Measurements from ENCODE around the gene PRAC1. TPM values are rescaled to one million over a fixed set of nuclear protein-coding genes. Genes with fewer than 3 reads are reported as not detected.

Gene PRAC1
- total RNA-seq, 1 donor, result not detected

DNA sequence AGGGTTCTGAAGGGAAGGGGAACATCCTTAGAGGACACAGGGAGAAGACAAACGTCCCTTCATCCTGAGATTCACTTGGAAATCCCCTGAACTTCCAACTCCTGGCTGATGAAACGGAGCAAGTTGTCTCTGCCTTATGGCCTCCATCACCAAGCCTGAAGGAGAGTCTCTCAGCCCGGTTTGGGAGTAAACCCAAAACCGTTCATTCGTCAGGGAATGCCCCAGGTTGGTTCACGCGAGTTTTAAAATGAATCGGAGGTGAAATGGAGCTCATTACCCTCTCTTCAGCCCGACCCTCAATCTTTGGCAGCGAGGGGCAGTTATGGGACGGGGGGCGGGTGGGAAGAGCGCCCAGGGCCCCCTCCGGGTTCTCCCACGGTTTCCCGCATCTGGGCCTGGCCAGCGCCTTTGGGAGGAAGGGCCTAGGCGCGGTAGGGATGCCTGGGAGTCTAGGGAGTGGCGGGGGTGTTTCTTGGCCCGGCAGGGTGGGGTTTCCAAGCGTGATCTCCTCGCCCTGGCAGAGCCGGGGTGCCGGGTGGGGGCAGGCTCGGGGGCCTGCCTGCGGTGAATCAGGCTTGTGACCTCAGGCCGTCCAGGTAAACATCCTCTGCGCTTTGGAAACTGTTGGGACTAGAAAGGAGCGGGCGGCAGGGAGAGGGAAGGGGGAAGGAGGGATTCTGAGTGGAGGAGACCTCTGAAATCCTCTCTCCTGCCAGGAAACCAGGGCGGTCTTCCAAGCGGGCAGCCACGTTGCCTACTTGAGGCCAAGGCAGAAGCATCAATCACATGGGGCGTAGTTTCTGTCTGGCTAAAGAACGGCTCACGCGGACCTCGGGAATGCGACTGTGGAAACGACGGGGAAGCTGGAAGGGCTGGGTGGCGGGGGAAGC, 30.3 kb upstream of the PRAC1 start:
- DNase-seq (ENCODE audit: low read depth), result no peak
- no peak overlapping the region for H3K4me3 ChIP-seq (ENCODE audit: low read depth, low read length)
- TF ChIP-seq, protein P1, sequence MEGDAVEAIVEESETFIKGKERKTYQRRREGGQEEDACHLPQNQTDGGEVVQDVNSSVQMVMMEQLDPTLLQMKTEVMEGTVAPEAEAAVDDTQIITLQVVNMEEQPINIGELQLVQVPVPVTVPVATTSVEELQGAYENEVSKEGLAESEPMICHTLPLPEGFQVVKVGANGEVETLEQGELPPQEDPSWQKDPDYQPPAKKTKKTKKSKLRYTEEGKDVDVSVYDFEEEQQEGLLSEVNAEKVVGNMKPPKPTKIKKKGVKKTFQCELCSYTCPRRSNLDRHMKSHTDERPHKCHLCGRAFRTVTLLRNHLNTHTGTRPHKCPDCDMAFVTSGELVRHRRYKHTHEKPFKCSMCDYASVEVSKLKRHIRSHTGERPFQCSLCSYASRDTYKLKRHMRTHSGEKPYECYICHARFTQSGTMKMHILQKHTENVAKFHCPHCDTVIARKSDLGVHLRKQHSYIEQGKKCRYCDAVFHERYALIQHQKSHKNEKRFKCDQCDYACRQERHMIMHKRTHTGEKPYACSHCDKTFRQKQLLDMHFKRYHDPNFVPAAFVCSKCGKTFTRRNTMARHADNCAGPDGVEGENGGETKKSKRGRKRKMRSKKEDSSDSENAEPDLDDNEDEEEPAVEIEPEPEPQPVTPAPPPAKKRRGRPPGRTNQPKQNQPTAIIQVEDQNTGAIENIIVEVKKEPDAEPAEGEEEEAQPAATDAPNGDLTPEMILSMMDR (IDR thresholded peaks at IDR 0.05; ENCODE audit: insufficient read depth, low read depth, low read length), result no peak

DNA sequence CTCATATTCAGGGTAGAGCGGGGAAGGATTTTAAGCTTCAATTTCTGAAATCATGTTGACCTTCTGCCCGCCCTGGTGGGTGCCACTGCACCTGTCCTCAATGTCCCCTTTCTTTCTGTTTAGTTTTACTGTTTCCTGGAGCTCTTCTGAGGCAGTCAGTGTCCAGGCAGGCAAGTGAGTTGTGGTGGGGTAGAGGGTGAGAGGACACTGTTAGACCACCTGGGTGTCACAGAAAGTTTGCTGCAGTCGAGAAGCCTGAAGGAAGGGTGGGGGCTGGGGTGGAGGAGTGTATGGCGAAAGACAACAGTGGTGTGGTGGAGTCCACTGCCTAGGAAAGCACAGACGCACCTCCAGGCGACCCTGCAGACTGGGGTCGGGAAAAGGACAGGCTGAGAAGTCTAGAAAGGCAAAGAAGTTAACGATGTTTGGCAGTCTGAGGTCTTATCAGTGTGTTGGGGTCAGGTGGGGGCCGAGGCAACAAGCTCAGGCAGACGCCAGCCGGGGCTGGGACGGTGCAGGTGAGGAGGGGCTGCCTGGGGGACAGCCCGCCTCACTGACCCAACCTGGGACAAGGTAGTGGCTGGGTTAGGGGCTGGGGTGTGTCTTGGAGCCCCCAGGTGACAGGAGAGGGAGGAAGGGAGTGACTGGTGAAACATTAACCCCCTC, 29.5 kb upstream of the PRAC1 start:
- no peak for DNase-seq (ENCODE audit: low read depth)
- TF ChIP-seq, protein P1 (IDR thresholded peaks at IDR 0.05; ENCODE audit: insufficient read depth, low read depth, low read length), result no peak
- H3K4me3 ChIP-seq (ENCODE audit: low read depth, low read length), result no peak overlapping the region

DNA sequence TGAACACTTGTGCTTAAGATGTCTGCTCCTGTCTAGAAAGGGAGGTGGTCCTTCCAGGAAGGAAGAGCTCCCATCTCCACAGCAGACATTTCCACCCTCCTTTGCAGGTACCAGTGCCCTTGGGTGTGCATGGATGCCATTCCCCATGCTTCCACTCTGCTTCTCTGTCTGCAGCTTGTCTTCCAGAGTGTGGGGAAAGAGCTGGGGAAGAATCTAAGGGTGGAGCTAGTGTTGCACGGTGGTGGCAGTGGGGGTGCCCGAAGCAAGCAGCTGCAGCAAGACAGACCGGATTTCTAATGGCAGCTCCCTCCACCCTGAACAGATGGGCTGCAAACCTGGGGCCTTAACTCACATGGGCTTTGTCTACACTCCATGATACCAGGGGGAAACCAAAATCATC, 28.9 kb upstream of the PRAC1 start:
- no peak overlapping the region for H3K4me3 ChIP-seq (ENCODE audit: low read depth, low read length)
- no peak for DNase-seq (ENCODE audit: low read depth)
- TF ChIP-seq, protein P1 (IDR thresholded peaks at IDR 0.05; ENCODE audit: insufficient read depth, low read depth, low read length), result no peak

DNA sequence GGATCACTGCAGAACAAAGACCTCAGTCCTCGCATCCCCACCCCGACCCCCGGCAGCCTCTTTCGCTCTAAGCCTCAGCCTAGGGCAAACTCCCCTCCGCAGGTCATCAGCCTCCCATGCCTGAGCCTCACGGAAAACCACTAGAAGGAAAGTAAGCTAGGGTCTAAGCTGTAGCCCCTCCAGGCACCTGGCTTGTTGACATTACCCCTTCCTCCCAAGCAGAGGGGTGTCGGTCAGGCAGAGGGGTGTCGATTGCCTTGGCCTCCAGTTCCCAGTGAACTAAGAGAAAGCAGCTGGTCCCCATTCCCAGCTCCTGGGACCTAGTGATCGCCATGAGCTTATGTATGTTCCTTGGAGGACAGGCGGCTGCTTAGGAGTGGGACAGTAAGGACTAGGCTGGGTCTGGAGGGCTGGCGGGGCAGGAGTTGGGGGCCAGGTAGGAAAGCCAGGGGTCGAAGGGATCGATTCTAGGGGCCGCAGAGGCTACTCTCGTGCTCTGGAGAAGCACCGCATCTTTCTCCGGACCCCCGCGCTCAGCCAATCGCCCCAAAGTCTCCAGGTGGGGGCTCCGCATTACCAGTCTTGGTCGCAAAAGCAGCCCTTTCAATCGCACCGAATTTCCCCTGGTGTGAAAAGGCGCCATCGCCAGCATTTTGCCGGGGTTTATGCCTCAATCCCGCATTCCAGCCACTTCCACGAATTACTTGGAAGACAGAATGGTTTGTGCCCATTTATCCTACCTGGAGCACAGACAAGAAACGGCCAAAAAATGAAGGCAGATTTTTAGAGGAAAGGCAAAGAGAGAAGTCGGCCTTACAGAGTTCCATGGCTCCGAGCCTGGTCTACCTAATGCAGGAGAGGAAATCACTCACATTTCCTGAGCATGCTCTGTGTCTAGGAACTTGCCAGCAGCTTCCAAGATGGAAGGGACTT, 27.6 kb upstream of the PRAC1 start:
- no peak for DNase-seq (ENCODE audit: low read depth)
- H3K4me3 ChIP-seq (ENCODE audit: low read depth, low read length), result no peak overlapping the region
- TF ChIP-seq, protein P1 (IDR thresholded peaks at IDR 0.05; ENCODE audit: insufficient read depth, low read depth, low read length), result no peak

DNA sequence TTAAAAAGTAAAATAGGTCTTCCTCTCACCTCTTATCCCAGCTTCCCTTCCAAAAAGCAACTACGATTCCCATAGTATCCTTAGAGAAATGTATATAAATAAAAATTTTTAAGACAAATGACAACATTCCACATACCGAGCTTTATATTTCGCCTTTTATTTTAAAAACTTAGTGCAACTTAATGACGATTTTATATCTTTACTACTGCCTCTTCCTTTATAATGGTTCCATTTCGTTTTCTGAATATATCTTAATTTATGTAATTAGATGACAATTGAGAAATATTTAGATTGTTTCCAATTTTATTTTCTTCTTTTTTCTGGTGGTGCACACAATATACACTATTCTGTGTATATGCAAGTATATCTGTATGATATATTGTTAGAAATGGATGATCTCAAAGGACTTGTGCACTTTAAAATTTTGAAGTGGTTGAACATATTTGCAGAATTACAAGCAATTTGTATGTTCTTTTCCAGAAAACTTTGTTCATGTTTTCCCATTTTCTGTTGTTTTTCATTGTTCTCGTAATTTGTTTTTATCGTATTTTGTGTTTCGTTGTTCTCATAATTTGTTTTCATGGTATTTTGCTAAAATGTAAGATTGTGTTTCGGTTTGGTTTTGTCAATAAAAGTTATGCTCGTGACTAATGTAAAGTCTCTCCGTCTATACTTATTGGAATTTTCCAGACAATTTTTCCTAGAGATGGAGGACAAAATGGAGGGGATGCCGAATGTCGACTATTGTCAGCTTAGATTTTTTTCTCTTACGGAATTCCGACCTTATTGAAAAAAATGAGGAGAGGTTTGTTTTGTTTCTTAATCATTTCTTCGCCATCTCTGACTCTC, 26.6 kb upstream of the PRAC1 start:
- TF ChIP-seq, protein P1 (IDR thresholded peaks at IDR 0.05; ENCODE audit: insufficient read depth, low read depth, low read length), result no peak
- DNase-seq (ENCODE audit: low read depth), result no peak

More for the DNA sequence above, 26.6 kb upstream of the PRAC1 start:
- no peak overlapping the region for H3K4me3 ChIP-seq (ENCODE audit: low read depth, low read length)
